ENCODE measurements around the gene DNAJC16. TPM values are rescaled to one million over a fixed set of nuclear protein-coding genes. Genes with fewer than 3 reads are reported as not detected.

The DNAJC16 gene
- total and polyA plus RNA-seq, 4 donors = 3.3 to 14.2 (median 11.1) TPM

GRCh38 chr1:15508700-15509487 is 17.8 kb upstream of the DNAJC16 start:
- Histone ChIP-seq H3K9me3 (ENCODE audit: control insufficient read depth in 4 of 4, low read length in 3 of 4) (no peaks in the 10 kb centered on the region), H3K4me3 (ENCODE audit: low read depth in 1 of 3, low read length in 3 of 3) (no peak overlapping the region), H3K36me3 (ENCODE audit: control insufficient read depth in 4 of 4, insufficient read depth in 3 of 4, low read depth in 1 of 4, low read length in 3 of 4) (peaks cover 0 to 24% (median 7%) of the 10 kb centered on the region in 4 donors), H3K4me1 (ENCODE audit: control insufficient read depth in 4 of 4, insufficient read depth in 4 of 4, low read length in 3 of 4) (no peaks in the 10 kb centered on the region), H3K27ac (ENCODE audit: low read depth in 1 of 2, low read length in 2 of 2) (no peak overlapping the region), H3K27me3 (ENCODE audit: control insufficient read depth in 4 of 4, insufficient read depth in 4 of 4, low read length in 3 of 4) (no peaks in the 10 kb centered on the region), H3K9ac (ENCODE audit: low read depth in 1 of 2, low read length in 2 of 2) (no peak overlapping the region)
- no peak for DNase-seq (ENCODE audit: low spot score)
- no peak for TF ChIP-seq ZBTB33 (IDR thresholded peaks at IDR 0.05)
- TF ChIP-seq FOXA1 (IDR thresholded peaks at IDR 0.05) = no peak
- 94% methylated on average over 12 of the region's 12 CpGs for WGBS

- TF ChIP-seq ZBTB33 (IDR thresholded peaks at IDR 0.05) (no peak), FOXA2 (IDR thresholded peaks at IDR 0.05) (no peak), RXRA (IDR thresholded peaks at IDR 0.05) (no peak), JUND (IDR thresholded peaks at IDR 0.05) (no peak), GABPA (IDR thresholded peaks at IDR 0.05 in 1 of 2, conservative IDR thresholded peaks at IDR 0.05 in 1 of 2) (no peak), YY1 (IDR thresholded peaks at IDR 0.05) (no peak), EGR1 (IDR thresholded peaks at IDR 0.05; ENCODE audit: low read depth in 2 of 2) (no peak), SP1 (IDR thresholded peaks at IDR 0.05) (no peak), FOXA1 (IDR thresholded peaks at IDR 0.05) (no peak), NR2F2 (IDR thresholded peaks at IDR 0.05) (no peak)
- TF ChIP-seq, protein P1, sequence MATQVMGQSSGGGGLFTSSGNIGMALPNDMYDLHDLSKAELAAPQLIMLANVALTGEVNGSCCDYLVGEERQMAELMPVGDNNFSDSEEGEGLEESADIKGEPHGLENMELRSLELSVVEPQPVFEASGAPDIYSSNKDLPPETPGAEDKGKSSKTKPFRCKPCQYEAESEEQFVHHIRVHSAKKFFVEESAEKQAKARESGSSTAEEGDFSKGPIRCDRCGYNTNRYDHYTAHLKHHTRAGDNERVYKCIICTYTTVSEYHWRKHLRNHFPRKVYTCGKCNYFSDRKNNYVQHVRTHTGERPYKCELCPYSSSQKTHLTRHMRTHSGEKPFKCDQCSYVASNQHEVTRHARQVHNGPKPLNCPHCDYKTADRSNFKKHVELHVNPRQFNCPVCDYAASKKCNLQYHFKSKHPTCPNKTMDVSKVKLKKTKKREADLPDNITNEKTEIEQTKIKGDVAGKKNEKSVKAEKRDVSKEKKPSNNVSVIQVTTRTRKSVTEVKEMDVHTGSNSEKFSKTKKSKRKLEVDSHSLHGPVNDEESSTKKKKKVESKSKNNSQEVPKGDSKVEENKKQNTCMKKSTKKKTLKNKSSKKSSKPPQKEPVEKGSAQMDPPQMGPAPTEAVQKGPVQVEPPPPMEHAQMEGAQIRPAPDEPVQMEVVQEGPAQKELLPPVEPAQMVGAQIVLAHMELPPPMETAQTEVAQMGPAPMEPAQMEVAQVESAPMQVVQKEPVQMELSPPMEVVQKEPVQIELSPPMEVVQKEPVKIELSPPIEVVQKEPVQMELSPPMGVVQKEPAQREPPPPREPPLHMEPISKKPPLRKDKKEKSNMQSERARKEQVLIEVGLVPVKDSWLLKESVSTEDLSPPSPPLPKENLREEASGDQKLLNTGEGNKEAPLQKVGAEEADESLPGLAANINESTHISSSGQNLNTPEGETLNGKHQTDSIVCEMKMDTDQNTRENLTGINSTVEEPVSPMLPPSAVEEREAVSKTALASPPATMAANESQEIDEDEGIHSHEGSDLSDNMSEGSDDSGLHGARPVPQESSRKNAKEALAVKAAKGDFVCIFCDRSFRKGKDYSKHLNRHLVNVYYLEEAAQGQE (IDR thresholded peaks at IDR 0.05) = no peak
- TF ChIP-seq, protein P2, sequence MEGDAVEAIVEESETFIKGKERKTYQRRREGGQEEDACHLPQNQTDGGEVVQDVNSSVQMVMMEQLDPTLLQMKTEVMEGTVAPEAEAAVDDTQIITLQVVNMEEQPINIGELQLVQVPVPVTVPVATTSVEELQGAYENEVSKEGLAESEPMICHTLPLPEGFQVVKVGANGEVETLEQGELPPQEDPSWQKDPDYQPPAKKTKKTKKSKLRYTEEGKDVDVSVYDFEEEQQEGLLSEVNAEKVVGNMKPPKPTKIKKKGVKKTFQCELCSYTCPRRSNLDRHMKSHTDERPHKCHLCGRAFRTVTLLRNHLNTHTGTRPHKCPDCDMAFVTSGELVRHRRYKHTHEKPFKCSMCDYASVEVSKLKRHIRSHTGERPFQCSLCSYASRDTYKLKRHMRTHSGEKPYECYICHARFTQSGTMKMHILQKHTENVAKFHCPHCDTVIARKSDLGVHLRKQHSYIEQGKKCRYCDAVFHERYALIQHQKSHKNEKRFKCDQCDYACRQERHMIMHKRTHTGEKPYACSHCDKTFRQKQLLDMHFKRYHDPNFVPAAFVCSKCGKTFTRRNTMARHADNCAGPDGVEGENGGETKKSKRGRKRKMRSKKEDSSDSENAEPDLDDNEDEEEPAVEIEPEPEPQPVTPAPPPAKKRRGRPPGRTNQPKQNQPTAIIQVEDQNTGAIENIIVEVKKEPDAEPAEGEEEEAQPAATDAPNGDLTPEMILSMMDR (IDR thresholded peaks at IDR 0.05; ENCODE audit: low read depth, low read length, missing input control) = no peak
- TF ChIP-seq, protein P3, sequence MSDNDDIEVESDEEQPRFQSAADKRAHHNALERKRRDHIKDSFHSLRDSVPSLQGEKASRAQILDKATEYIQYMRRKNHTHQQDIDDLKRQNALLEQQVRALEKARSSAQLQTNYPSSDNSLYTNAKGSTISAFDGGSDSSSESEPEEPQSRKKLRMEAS (IDR thresholded peaks at IDR 0.05) = no peak
- Histone ChIP-seq H3K4me1 (ENCODE audit: control insufficient read depth in 4 of 4, insufficient read depth in 4 of 4, low read length in 3 of 4) (no peaks in the 10 kb centered on the region), H3K9ac (ENCODE audit: low read depth in 1 of 2, low read length in 2 of 2) (no peak overlapping the region), H3K27ac (ENCODE audit: low read depth in 1 of 2, low read length in 2 of 2) (no peak overlapping the region), H3K27me3 (ENCODE audit: control insufficient read depth in 4 of 4, insufficient read depth in 4 of 4, low read length in 3 of 4) (no peaks in the 10 kb centered on the region), H3K4me3 (ENCODE audit: low read depth in 1 of 3, low read length in 3 of 3) (no peak overlapping the region), H3K36me3 (ENCODE audit: control insufficient read depth in 4 of 4, insufficient read depth in 3 of 4, low read depth in 1 of 4, low read length in 3 of 4) (peaks cover 0 to 18% (median 7%) of the 10 kb centered on the region in 4 donors), H3K9me3 (ENCODE audit: control insufficient read depth in 4 of 4, low read length in 3 of 4) (no peaks in the 10 kb centered on the region)
- DNase-seq (ENCODE audit: low spot score) = no peak
- 94% methylated on average over 7 of the region's 7 CpGs for WGBS
Observed at GRCh38 chr1:15509586-15509985, 17.1 kb upstream of the DNAJC16 start.
